A549 (cell line): Measurements from ENCODE around the gene TXNL4B. TPM values are rescaled to one million over a fixed set of nuclear protein-coding genes. Genes with fewer than 3 reads are reported as not detected.

Experiments
- ATAC-seq, 2 experiments: fragments of 200-7000 bp in 1 of 2; fragments of >200 bp in 1 of 2; cut with Nextera tagmentation in 1 of 2; cut with Tn5 transposase in 1 of 2; 3 replicates each; pipeline versions ENCODE4 v1.8.0 to v1.9.1; 2018 to 2020; ENCODE audit warnings: mild to moderate bottlenecking in 1 of 2, moderate library complexity in 1 of 2
- CTCF ChIA-PET: fragments of 300-600 bp; sonication (Branson Sonifier 250); formaldehyde crosslinking; extraction: SDS; loops from one replicate; lab custom pipeline; 2021; ENCODE audit warnings: antibody characterized with exemption, inconsistent platforms; lab: Yijun Ruan, JAX
- POLR2A ChIA-PET: fragments of 350-600 bp; formaldehyde crosslinking; extraction: SDS; loops from one replicate; lab custom pipeline; 2021; ENCODE audit warnings: antibody characterized with exemption, inconsistent platforms; lab: Yijun Ruan, JAX
- DNase-seq, 2 experiments: peaks; one replicate each; pipeline versions ENCODE4 v3.0.0 to v3.0.0-alpha.2; 2011 to 2016; ENCODE audit warnings: low read depth in 1 of 2, low spot score in 1 of 2
- FAIRE-seq: peaks from 2 replicates; lab custom pipeline; 2011; peaks lifted over from hg19 to GRCh38; lab: Jason Lieb, UNC
- H3K27ac ChIP-seq, 2 experiments: fragments of >200 bp; sonication (Bioruptor Twin); formaldehyde crosslinking; 3 replicates each; pipeline ENCODE4 v1.5.1; 2016 to 2017
- H3K4me1 ChIP-seq: fragments of >200 bp; sonication (Bioruptor Twin); formaldehyde crosslinking; 3 replicates; pipeline ENCODE4 v1.6.1; 2016
- H3K4me2 ChIP-seq: fragments of >200 bp; sonication (Bioruptor Twin); formaldehyde crosslinking; 3 replicates; pipeline ENCODE4 v1.6.1; 2016
- H3K4me3 ChIP-seq: fragments of >200 bp; sonication (Bioruptor Twin); formaldehyde crosslinking; 3 replicates; pipeline ENCODE4 v1.5.1; 2016
- H3K9me3 ChIP-seq: fragments of >200 bp; sonication (Bioruptor Twin); formaldehyde crosslinking; 3 replicates; pipeline ENCODE4 v1.6.1; 2016
- BHLHE40 ChIP-seq: IDR thresholded peaks from 2 replicates; pipeline ENCODE4 v1.6.1; 2012; ENCODE audit warnings: low read depth, low read length, inconsistent platforms
- CBX8 ChIP-seq: fragments of 200-600 bp; sonication (generic); IDR thresholded peaks from 2 replicates; pipeline ENCODE4 v1.6.1; 2016
- CEBPB ChIP-seq, 2 experiments: fragments of >200 bp in 1 of 2; sonication (Bioruptor Twin) in 1 of 2; formaldehyde crosslinking in 1 of 2; IDR thresholded peaks; 2 replicates each; pipeline ENCODE4 v1.6.1; 2012 to 2016
- CHD2 ChIP-seq: fragments of 150-350 bp; IDR thresholded peaks from 2 replicates; pipeline ENCODE4 v1.6.1; 2014; ENCODE audit warnings: low read length; ENCODE audit not compliant: partially characterized antibody
- CHD4 ChIP-seq: fragments of 200-600 bp; sonication (generic); IDR thresholded peaks from 2 replicates; pipeline ENCODE4 v1.6.1; 2016; ENCODE audit warnings: antibody characterized with exemption, mild to moderate bottlenecking, borderline replicate concordance
- EHF ChIP-seq: fragments of 250-450 bp; sonication (Bioruptor Pico); IDR thresholded peaks from 2 replicates; pipeline ENCODE4 v1.5.0; 2020; ENCODE audit warnings: mild to moderate bottlenecking
- EP300 ChIP-seq, 2 experiments: fragments of >200 bp; sonication (Bioruptor Twin); formaldehyde crosslinking; IDR thresholded peaks; 2 replicates in 1 of 2; 3 replicates in 1 of 2; pipeline ENCODE4 v1.6.1; 2016 to 2017
- FOXS1 ChIP-seq: fragments of 250-450 bp; sonication (Bioruptor Pico); IDR thresholded peaks from 2 replicates; pipeline ENCODE4 v1.5.0; 2020; ENCODE audit warnings: mild to moderate bottlenecking, moderate library complexity
- GATA3 ChIP-seq: IDR thresholded peaks from 2 replicates; pipeline ENCODE4 v1.6.1; 2012; ENCODE audit warnings: borderline replicate concordance
- HDAC2 ChIP-seq: fragments of 200-600 bp; sonication (generic); IDR thresholded peaks from 2 replicates; pipeline ENCODE4 v1.6.1; 2016
- HEYL ChIP-seq: fragments of 250-450 bp; sonication (Bioruptor Pico); IDR thresholded peaks from 2 replicates; pipeline ENCODE4 v1.8.0; 2021; ENCODE audit warnings: mild to moderate bottlenecking, moderate library complexity
- HOXA7 ChIP-seq: fragments of 250-450 bp; sonication (Bioruptor Pico); IDR thresholded peaks from 2 replicates; pipeline ENCODE4 v1.5.0; 2020; ENCODE audit warnings: mild to moderate bottlenecking, moderate library complexity
- KDM5A ChIP-seq: fragments of 200-600 bp; sonication (generic); IDR thresholded peaks from 2 replicates; pipeline ENCODE4 v1.6.1; 2016; ENCODE audit warnings: antibody characterized with exemption, mild to moderate bottlenecking
- MAFK ChIP-seq: fragments of 450-650 bp; IDR thresholded peaks from 2 replicates; pipeline ENCODE4 v1.6.1; 2014; ENCODE audit not compliant: partially characterized antibody
- NFE2L2 ChIP-seq: fragments of 150-350 bp; conservative IDR thresholded peaks from 2 replicates; pipeline ENCODE4 v1.6.1; 2014; ENCODE audit warnings: low read length
- PHF8 ChIP-seq: fragments of 200-600 bp; sonication (generic); IDR thresholded peaks from 2 replicates; pipeline ENCODE4 v1.6.1; 2016; ENCODE audit warnings: low read depth, mild to moderate bottlenecking, antibody characterized with exemption, moderate library complexity, borderline replicate concordance
- POLR2AphosphoS2 ChIP-seq: conservative IDR thresholded peaks from 2 replicates; pipeline ENCODE4 v1.6.1; 2012; ENCODE audit warnings: low read length, improper control_type of control experiment, inconsistent platforms
- RCOR1 ChIP-seq: fragments of 150-350 bp; IDR thresholded peaks from 2 replicates; pipeline ENCODE4 v1.6.1; 2014; ENCODE audit warnings: antibody characterized with exemption, low read length, low read depth
- RFX5 ChIP-seq: fragments of 450-650 bp; IDR thresholded peaks from 2 replicates; pipeline ENCODE4 v1.7.1; 2014; ENCODE audit warnings: antibody characterized with exemption, mild to moderate bottlenecking, moderate library complexity
- RNF2 ChIP-seq: fragments of 200-600 bp; sonication (generic); IDR thresholded peaks from 2 replicates; pipeline ENCODE4 v1.6.1; 2016; ENCODE audit warnings: low read depth, mild to moderate bottlenecking, antibody characterized with exemption, moderate library complexity, borderline replicate concordance
- SMC3 ChIP-seq: fragments of >200 bp; sonication (Bioruptor Twin); formaldehyde crosslinking; IDR thresholded peaks from 3 replicates; pipeline ENCODE4 v1.6.1; 2018; ENCODE audit warnings: inconsistent platforms
- TP53 ChIP-seq: fragments of 250-450 bp; sonication (Bioruptor Pico); IDR thresholded peaks from 2 replicates; pipeline ENCODE4 v1.5.0; 2021; ENCODE audit warnings: mild to moderate bottlenecking, moderate library complexity
- ZNF302 ChIP-seq: fragments of 250-450 bp; sonication (Bioruptor Pico); IDR thresholded peaks from 2 replicates; pipeline ENCODE4 v1.9.0; 2021; ENCODE audit warnings: inconsistent platforms, mild to moderate bottlenecking, moderate library complexity
- WGBS: methylation state at CpG from one replicate; pipeline ENCODE4 v1.1.6; 2017; ENCODE audit errors: missing lambda C conversion rate; 5-methylcytosine and 5-hydroxymethylcytosine counted together
- polyA plus RNA-seq, 4 experiments: library from polyadenylated mRNA; depleted of rRNA in 3 of 4; stranded (reverse); fragments of >200 nt; fragmentation: RNase III in 1 of 4; extraction: RNeasy Plus Mini Kit Qiagen cat#74134 plus additional on column Dnase treatment in 1 of 4; gene quantifications; 2 replicates in 3 of 4; 3 replicates in 1 of 4; pipeline ENCODE4 v1.2.3, GENCODE V29; 2011 to 2017
- TF ChIP-seq, protein P1 (sequence below): fragments of >200 bp; sonication (Bioruptor Twin); formaldehyde crosslinking; IDR thresholded peaks from 3 replicates; pipeline ENCODE4 v1.6.1; 2016
- TF ChIP-seq, protein P2 (sequence below): fragments of 150-350 bp; IDR thresholded peaks from 2 replicates; pipeline ENCODE4 v1.6.1; 2014; ENCODE audit warnings: low read depth, mild to moderate bottlenecking, low read length
- TF ChIP-seq, protein P3 (sequence below): fragments of 200-600 bp; sonication (generic); IDR thresholded peaks from 2 replicates; pipeline ENCODE4 v1.6.1; 2016; ENCODE audit warnings: antibody characterized with exemption, mild to moderate bottlenecking, moderate library complexity
- TF ChIP-seq, protein P4 (sequence below): fragments of >200 bp; sonication (Bioruptor Twin); formaldehyde crosslinking; IDR thresholded peaks from 2 replicates; pipeline ENCODE4 v1.6.1; 2016
- TF ChIP-seq, protein P5 (sequence below): fragments of >200 bp; sonication (Bioruptor Twin); formaldehyde crosslinking; IDR thresholded peaks from 3 replicates; pipeline ENCODE4 v1.5.1; 2016
- TF ChIP-seq, protein P6 (sequence below): IDR thresholded peaks from 2 replicates; pipeline ENCODE4 v1.6.1; 2012

Gene TXNL4B
- polyA plus RNA-seq, 2 of the 4 experiments (the other 2 are of a cell fraction): 16.4 to 32.7 TPM

DNA sequence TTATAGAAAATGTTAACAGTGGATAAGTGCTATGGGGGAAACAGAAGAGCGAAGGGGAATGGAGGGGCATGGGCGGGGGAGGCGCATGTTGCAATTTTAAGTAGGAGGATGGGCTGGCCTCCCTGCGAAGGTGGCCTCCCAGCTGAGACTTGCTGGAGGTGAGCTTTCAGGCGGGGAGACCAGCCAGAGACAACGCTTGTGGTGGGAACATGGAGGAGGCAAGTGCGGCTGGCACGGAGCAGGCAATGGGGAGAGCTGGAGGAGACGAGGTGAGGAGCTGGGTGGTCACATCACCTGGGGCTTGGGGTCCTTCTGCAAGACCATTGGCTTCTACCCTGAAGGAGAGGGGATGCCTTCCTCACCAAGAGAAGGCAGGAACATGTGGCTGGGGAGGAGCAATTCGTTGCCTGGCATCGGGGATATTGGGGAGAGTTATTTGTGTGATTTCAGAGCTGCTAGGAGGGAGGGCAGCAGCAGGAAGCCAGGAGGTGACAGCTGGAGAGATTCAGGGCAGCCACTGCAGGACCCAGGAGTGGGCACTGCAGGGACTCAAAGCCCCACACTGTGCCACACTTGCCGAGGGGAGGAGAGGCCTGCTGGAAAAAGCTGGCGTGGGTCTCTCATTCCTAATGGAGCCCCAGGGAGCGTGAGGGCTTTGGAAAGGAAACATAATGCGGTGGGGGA, 44.1 kb upstream of the TXNL4B start:
- 46% methylated on average over 15 of the region's 15 CpGs for WGBS
- H3K27ac ChIP-seq: no peak overlapping the region
- no peak overlapping the region for H3K4me3 ChIP-seq
- POLR2A ChIA-PET: no interaction called here
- no peaks in the 10 kb centered on the region for H3K4me1 ChIP-seq
- H3K4me2 ChIP-seq: no peak overlapping the region
- no peak for TF ChIP-seq HOXA7
- TF ChIP-seq FOXS1 (CRISPR knock-in tag): no peak
- TF ChIP-seq EP300 (IDR thresholded peaks at IDR 0.05): no peak
- TF ChIP-seq MAFK: no peak
- TF ChIP-seq TP53 (CRISPR knock-in tag): no peak
- no peak for TF ChIP-seq CEBPB (IDR thresholded peaks at IDR 0.05)
- TF ChIP-seq, protein P1, sequence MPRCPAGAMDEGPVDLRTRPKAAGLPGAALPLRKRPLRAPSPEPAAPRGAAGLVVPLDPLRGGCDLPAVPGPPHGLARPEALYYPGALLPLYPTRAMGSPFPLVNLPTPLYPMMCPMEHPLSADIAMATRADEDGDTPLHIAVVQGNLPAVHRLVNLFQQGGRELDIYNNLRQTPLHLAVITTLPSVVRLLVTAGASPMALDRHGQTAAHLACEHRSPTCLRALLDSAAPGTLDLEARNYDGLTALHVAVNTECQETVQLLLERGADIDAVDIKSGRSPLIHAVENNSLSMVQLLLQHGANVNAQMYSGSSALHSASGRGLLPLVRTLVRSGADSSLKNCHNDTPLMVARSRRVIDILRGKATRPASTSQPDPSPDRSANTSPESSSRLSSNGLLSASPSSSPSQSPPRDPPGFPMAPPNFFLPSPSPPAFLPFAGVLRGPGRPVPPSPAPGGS: no peak
- TF ChIP-seq NFE2L2: no peak
- no peak for TF ChIP-seq SMC3
- TF ChIP-seq CHD4: no peak
- no peak for TF ChIP-seq RFX5
- TF ChIP-seq RNF2: no peak
- TF ChIP-seq, protein P2, sequence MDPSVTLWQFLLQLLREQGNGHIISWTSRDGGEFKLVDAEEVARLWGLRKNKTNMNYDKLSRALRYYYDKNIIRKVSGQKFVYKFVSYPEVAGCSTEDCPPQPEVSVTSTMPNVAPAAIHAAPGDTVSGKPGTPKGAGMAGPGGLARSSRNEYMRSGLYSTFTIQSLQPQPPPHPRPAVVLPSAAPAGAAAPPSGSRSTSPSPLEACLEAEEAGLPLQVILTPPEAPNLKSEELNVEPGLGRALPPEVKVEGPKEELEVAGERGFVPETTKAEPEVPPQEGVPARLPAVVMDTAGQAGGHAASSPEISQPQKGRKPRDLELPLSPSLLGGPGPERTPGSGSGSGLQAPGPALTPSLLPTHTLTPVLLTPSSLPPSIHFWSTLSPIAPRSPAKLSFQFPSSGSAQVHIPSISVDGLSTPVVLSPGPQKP: no peak
- no peak for TF ChIP-seq POLR2AphosphoS2
- no peak for TF ChIP-seq HEYL (CRISPR knock-in tag)
- TF ChIP-seq EHF (CRISPR knock-in tag): no peak
- no peak for TF ChIP-seq BHLHE40
- TF ChIP-seq GATA3: no peak
- ATAC-seq (no peak), DNase-seq (no peak), FAIRE-seq (no peak)
- no peaks in the 10 kb centered on the region for H3K9me3 ChIP-seq
- CTCF ChIA-PET: interaction anchor here (2.1 to 2.9 kb wide), 2 partner anchors 13 kb away, joined by 5 to 11 read pairs; no protein-coding TSS in a partner anchor

DNA sequence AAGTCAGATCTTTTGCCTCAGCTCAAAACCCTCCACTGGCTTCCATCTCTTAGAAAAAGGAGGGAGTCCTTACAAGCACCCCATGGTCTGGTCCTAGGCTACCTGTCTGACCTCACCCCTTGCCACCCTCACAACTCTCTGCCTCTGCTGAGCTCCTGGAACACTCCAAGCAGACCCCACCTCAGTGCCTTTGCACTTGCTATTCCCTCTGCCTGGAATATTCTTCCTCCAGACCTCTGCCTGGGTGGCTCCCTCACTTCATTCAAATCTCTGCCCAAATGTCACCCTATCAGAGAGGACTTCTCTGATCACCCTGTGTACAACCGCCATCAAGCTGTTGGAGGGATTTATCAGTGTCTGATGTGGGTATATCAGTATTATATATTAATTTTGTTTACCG, 41.1 kb upstream of the TXNL4B start:
- 64% methylated on average over 2 of the region's 2 CpGs for WGBS
- Histone ChIP-seq H3K4me1 (no peaks in the 10 kb centered on the region), H3K9me3 (no peaks in the 10 kb centered on the region), H3K27ac (no peak overlapping the region), H3K4me3 (no peak overlapping the region), H3K4me2 (no peak overlapping the region)
- DNase-seq: no peak
- CTCF ChIA-PET: interaction anchor here (0.6 to 2.9 kb wide), 5 partner anchors 10 to 332 kb away, joined by 3 to 15 read pairs (median 3); no protein-coding TSS in a partner anchor
- no peak for FAIRE-seq
- no peak for ATAC-seq
- POLR2A ChIA-PET: no interaction called here
- TF ChIP-seq CBX8 (no peak), RCOR1 (no peak), PHF8 (no peak), POLR2AphosphoS2 (no peak), KDM5A (no peak), BHLHE40 (no peak), HDAC2 (no peak), CEBPB (IDR thresholded peaks at IDR 0.05) (no peak), CHD2 (no peak), RNF2 (no peak), ZNF302 (no peak), NFE2L2 (no peak)
- TF ChIP-seq, protein P3, sequence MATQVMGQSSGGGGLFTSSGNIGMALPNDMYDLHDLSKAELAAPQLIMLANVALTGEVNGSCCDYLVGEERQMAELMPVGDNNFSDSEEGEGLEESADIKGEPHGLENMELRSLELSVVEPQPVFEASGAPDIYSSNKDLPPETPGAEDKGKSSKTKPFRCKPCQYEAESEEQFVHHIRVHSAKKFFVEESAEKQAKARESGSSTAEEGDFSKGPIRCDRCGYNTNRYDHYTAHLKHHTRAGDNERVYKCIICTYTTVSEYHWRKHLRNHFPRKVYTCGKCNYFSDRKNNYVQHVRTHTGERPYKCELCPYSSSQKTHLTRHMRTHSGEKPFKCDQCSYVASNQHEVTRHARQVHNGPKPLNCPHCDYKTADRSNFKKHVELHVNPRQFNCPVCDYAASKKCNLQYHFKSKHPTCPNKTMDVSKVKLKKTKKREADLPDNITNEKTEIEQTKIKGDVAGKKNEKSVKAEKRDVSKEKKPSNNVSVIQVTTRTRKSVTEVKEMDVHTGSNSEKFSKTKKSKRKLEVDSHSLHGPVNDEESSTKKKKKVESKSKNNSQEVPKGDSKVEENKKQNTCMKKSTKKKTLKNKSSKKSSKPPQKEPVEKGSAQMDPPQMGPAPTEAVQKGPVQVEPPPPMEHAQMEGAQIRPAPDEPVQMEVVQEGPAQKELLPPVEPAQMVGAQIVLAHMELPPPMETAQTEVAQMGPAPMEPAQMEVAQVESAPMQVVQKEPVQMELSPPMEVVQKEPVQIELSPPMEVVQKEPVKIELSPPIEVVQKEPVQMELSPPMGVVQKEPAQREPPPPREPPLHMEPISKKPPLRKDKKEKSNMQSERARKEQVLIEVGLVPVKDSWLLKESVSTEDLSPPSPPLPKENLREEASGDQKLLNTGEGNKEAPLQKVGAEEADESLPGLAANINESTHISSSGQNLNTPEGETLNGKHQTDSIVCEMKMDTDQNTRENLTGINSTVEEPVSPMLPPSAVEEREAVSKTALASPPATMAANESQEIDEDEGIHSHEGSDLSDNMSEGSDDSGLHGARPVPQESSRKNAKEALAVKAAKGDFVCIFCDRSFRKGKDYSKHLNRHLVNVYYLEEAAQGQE: no peak
- TF ChIP-seq, protein P4, sequence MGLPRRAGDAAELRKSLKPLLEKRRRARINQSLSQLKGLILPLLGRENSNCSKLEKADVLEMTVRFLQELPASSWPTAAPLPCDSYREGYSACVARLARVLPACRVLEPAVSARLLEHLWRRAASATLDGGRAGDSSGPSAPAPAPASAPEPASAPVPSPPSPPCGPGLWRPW: no peak
- TF ChIP-seq, protein P5, sequence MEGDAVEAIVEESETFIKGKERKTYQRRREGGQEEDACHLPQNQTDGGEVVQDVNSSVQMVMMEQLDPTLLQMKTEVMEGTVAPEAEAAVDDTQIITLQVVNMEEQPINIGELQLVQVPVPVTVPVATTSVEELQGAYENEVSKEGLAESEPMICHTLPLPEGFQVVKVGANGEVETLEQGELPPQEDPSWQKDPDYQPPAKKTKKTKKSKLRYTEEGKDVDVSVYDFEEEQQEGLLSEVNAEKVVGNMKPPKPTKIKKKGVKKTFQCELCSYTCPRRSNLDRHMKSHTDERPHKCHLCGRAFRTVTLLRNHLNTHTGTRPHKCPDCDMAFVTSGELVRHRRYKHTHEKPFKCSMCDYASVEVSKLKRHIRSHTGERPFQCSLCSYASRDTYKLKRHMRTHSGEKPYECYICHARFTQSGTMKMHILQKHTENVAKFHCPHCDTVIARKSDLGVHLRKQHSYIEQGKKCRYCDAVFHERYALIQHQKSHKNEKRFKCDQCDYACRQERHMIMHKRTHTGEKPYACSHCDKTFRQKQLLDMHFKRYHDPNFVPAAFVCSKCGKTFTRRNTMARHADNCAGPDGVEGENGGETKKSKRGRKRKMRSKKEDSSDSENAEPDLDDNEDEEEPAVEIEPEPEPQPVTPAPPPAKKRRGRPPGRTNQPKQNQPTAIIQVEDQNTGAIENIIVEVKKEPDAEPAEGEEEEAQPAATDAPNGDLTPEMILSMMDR: no peak
- TF ChIP-seq, protein P6, sequence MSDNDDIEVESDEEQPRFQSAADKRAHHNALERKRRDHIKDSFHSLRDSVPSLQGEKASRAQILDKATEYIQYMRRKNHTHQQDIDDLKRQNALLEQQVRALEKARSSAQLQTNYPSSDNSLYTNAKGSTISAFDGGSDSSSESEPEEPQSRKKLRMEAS: no peak
